Measurements from ENCODE around the gene ZFY.

GRCh38 chrY:2887955-2888354 lies 47.2 kb upstream of the ZFY start:
- no peak for TF ChIP-seq CTCF (IDR thresholded peaks at IDR 0.05)
- no peak for TF ChIP-seq SIN3A (IDR thresholded peaks at IDR 0.05; ENCODE audit: borderline replicate concordance, insufficient read depth, low read depth, low read length)

Measured in Panc1 (cell line).